Trophoblast cell (in vitro differentiated cells and primary cell): Measurements from ENCODE around the gene EIF5A.
A peak's percentile ranks its signal among the peaks of the same experiment; 100 is the strongest.

Source experiments
- DNase-seq, 2 donors: peaks; one replicate each; pipeline ENCODE4 v3.0.0-alpha.2; 2016
- H2AFZ ChIP-seq: 2 replicates; pipeline ENCODE4 v1.6.1; 2013; ENCODE audit warnings: low read length, moderate library complexity, mild to moderate bottlenecking; ENCODE audit not compliant: insufficient read depth, poor library complexity
- H2AK5ac ChIP-seq: 2 replicates; pipeline ENCODE4 v1.6.1; 2013; ENCODE audit warnings: mild to moderate bottlenecking, low read length
- H2BK120ac ChIP-seq: 2 replicates; pipeline ENCODE4 v1.6.1; 2013; ENCODE audit warnings: low read length, mild to moderate bottlenecking, moderate library complexity; ENCODE audit not compliant: insufficient read depth, poor library complexity
- H2BK12ac ChIP-seq: 2 replicates; pipeline ENCODE4 v1.6.1; 2013; ENCODE audit warnings: mild to moderate bottlenecking, low read length, moderate library complexity
- H2BK5ac ChIP-seq: 2 replicates; pipeline ENCODE4 v1.6.1; 2013; ENCODE audit warnings: low read length, low read depth, moderate library complexity, mild to moderate bottlenecking; ENCODE audit not compliant: poor library complexity
- H3K14ac ChIP-seq: 2 replicates; pipeline ENCODE4 v1.6.1; 2013; ENCODE audit warnings: mild to moderate bottlenecking, low read length
- H3K18ac ChIP-seq: 2 replicates; pipeline ENCODE4 v1.6.1; 2013; ENCODE audit warnings: mild to moderate bottlenecking, low read length
- H3K23ac ChIP-seq: 2 replicates; pipeline ENCODE4 v1.6.1; 2013; ENCODE audit warnings: low read length
- H3K27ac ChIP-seq: 2 replicates; pipeline ENCODE4 v1.5.1; 2013; ENCODE audit warnings: low read depth, mild to moderate bottlenecking, inconsistent platforms, low read length, moderate library complexity
- H3K27me3 ChIP-seq: 2 replicates; pipeline ENCODE4 v1.6.1; 2013; ENCODE audit warnings: inconsistent platforms, mild to moderate bottlenecking, low read length, moderate library complexity; ENCODE audit not compliant: insufficient read depth
- H3K36me3 ChIP-seq, 2 experiments: 1 replicate in 1 of 2; 2 replicates in 1 of 2; pipeline ENCODE4 v1.6.1; 2013; ENCODE audit warnings: low read length in 2 of 2, mild to moderate bottlenecking in 2 of 2, moderate library complexity in 1 of 2; ENCODE audit not compliant: insufficient read depth in 2 of 2, control insufficient read depth in 1 of 2
- H3K4ac ChIP-seq: 2 replicates; pipeline ENCODE4 v1.6.1; 2013; ENCODE audit warnings: low read depth, mild to moderate bottlenecking, low read length, moderate library complexity
- H3K4me1 ChIP-seq, 2 experiments: 1 replicate in 1 of 2; 2 replicates in 1 of 2; pipeline ENCODE4 v1.6.1; 2013; ENCODE audit warnings: low read length in 2 of 2, mild to moderate bottlenecking in 2 of 2, moderate library complexity in 1 of 2; ENCODE audit not compliant: insufficient read depth in 2 of 2, control insufficient read depth in 1 of 2
- H3K4me2 ChIP-seq: 2 replicates; pipeline ENCODE4 v1.6.1; 2013; ENCODE audit warnings: inconsistent platforms, mild to moderate bottlenecking, low read length, moderate library complexity
- H3K4me3 ChIP-seq: 2 replicates; pipeline ENCODE4 v1.5.1; 2013; ENCODE audit warnings: mild to moderate bottlenecking, low read depth, low read length, inconsistent platforms
- H3K79me1 ChIP-seq: one replicate; pipeline ENCODE4 v1.6.1; 2013; ENCODE audit warnings: low read length
- H3K79me2 ChIP-seq: 2 replicates; pipeline ENCODE4 v1.6.1; 2013; ENCODE audit warnings: low read length, mild to moderate bottlenecking; ENCODE audit not compliant: control insufficient read depth, insufficient read depth, poor library complexity
- H3K9ac ChIP-seq: 2 replicates; pipeline ENCODE4 v1.6.1; 2013; ENCODE audit warnings: mild to moderate bottlenecking, low read length
- H3K9me3 ChIP-seq: 2 replicates; pipeline ENCODE4 v1.6.1; 2013; ENCODE audit warnings: low read depth, mild to moderate bottlenecking, control low read depth, inconsistent platforms, low read length; ENCODE audit not compliant: insufficient read depth
- H4K12ac ChIP-seq: 2 replicates; pipeline ENCODE4 v1.6.1; 2013; ENCODE audit warnings: low read depth, mild to moderate bottlenecking, low read length, moderate library complexity
- H4K8ac ChIP-seq: 2 replicates; pipeline ENCODE4 v1.6.1; 2013; ENCODE audit warnings: low read depth, mild to moderate bottlenecking, low read length, moderate library complexity
- H4K91ac ChIP-seq: one replicate; pipeline ENCODE4 v1.6.1; 2013; ENCODE audit warnings: low read depth, mild to moderate bottlenecking, low read length, moderate library complexity
- WGBS: extraction: QIAGEN DNeasy Blood & Tissue Kit; methylation state at CpG from one replicate; pipeline ENCODE4 v1.1.7; 2013; ENCODE audit warnings: missing lambda C conversion rate; ENCODE audit not compliant: insufficient read length, insufficient coverage; ENCODE audit errors: extremely low coverage; 5-methylcytosine and 5-hydroxymethylcytosine counted together

Gene EIF5A

DNA sequence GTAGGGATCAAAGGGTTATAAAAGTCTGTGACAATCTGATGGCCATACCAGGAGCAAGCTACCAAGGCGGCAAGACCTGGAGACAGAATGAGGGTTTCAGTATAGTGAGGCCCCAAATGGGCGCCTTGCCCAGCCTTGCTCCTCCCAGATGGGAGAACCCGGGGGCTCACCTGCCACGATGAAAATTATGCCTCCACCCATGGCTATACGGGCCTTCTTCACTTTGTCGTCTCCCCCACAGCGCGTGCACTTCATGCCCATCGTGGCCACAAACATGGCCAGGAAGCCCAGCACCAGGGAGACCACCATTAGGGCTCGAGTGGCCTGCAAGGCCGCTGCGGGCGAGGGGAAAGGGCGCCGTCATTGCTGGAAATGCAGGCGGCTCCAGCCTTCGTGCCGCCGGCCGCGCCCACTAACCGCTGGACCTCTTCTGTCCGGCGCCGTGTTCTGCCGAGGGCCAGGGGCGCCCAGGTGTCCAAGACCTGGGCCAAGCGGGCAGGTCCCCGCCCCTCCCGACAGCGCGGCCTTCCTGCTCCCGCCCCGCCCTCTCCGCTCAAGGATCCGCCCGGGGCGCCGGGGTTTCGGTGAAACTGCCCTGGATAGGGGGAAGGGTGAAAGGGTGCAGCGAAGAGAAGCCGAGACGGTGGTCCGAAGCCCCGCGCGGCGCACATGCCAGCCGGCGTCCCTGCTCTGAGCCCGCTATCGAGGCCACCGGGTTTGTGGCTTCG lies 46.6 kb upstream of the EIF5A start:
- Histone ChIP-seq H3K36me3 (peaks cover 23 to 31% of the 10 kb centered on the region in 2 experiments), H3K79me1 (peaks cover 28% of the 10 kb centered on the region), H3K27me3 (no peaks in the 10 kb centered on the region), H3K4me3 (peak overlapping the region; percentile 87), H4K8ac (peak overlapping the region; percentile 61), H3K9ac (peak overlapping the region; percentile 79), H2AK5ac (peak overlapping the region; percentile 3), H4K12ac (peak overlapping the region; percentile 72), H3K4me1 (peaks cover 10 to 17% of the 10 kb centered on the region in 2 experiments), H2BK12ac (peak overlapping the region; percentile 37), H3K79me2 (peaks cover 25% of the 10 kb centered on the region), H3K4ac (peak overlapping the region; percentile 92), H3K23ac (no peak overlapping the region), H3K4me2 (peak overlapping the region; percentile 68), H3K18ac (peak overlapping the region; percentile 68), H3K14ac (peak overlapping the region; percentile 74), H3K27ac (peak overlapping the region; percentile 81), H3K9me3 (peaks cover 2% of the 10 kb centered on the region), H2BK120ac (peak overlapping the region; percentile 81), H2AFZ (peak overlapping the region; percentile 66), H2BK5ac (peak overlapping the region; percentile 80), H4K91ac (peak overlapping the region; percentile 80)
- WGBS = no CpG with 5 or more reads among the region's 54 CpGs
- DNase-seq = peak; percentile 86

GRCh38 chr17:7261379-7262191 lies 45.8 kb upstream of the EIF5A start:
- Histone ChIP-seq H4K91ac (peak overlapping the region; percentile 80), H3K4ac (peak overlapping the region; percentile 88), H3K4me1 (peaks cover 10 to 17% of the 10 kb centered on the region in 2 experiments), H2BK5ac (peak overlapping the region; percentile 80), H3K27me3 (no peaks in the 10 kb centered on the region), H4K12ac (peak overlapping the region; percentile 72), H3K79me1 (peaks cover 28% of the 10 kb centered on the region), H2AFZ (peak overlapping the region; percentile 66), H3K18ac (peak overlapping the region; percentile 68), H3K9me3 (peaks cover 2% of the 10 kb centered on the region), H3K4me2 (peak overlapping the region; percentile 68), H3K36me3 (peaks cover 18 to 25% of the 10 kb centered on the region in 2 experiments), H3K27ac (peak overlapping the region; percentile 81), H3K4me3 (peak overlapping the region; percentile 87), H3K14ac (peak overlapping the region; percentile 74), H3K23ac (peak overlapping the region; percentile 14), H4K8ac (peak overlapping the region; percentile 61), H2BK12ac (peak overlapping the region; percentile 47), H3K79me2 (peaks cover 25% of the 10 kb centered on the region), H3K9ac (peak overlapping the region; percentile 79), H2AK5ac (peak overlapping the region; percentile 57), H2BK120ac (peak overlapping the region; percentile 81)
- peak; percentile 65 to 70 for DNase-seq
- no CpG with 5 or more reads among the region's 71 CpGs for WGBS

DNA sequence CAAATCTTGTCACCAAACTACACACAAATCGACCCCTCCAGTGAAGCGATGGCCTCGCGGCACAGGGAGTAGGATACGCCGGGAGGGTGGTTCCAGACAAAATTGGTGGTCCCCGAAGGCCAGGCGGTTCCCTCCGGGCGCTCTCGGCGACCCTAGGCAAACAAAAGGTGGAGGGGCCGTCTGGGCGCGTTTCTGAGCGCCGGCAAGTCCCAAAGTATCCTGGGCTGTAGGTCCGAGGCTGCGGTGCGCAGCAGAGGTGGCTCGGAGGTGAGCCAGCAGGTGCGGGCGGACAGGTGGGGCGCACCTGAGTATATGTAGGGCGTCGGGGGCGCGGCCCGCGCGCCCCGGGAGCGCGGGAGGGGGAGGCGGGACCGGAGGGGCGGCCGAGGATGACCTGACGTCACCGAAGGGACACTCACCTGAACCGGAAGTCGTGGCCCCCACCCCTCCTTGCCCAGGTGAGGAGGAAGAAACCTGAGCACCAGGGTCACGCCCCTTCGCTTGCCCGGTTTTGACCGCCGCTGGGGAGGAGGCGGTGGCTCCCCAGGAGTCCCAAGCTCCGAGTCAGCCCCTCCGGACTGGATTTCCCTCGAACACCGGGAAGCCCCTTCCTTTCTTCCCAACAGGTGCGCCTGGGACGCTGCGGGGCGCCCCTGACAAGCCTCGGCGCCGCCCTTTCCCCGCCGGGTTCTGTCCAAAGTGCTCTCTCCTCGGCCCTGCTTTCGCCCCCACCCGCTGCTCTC lies 45.1 kb upstream of the EIF5A start, which contains the start of gene CLDN7:
Gene CLDN7 (minus strand): TSS at position 287 of the 743 bp plus-strand sequence. CDS start 435 bp downstream, outside the sequence.
- Histone ChIP-seq H3K27me3 (no peaks in the 10 kb centered on the region), H2BK120ac (peak within 1 kb of the TSS; percentile 81), H4K12ac (peak within 1 kb of the TSS; percentile 72), H2BK5ac (peak within 1 kb of the TSS; percentile 87), H2AFZ (peak within 1 kb of the TSS; percentile 69), H4K91ac (peak within 1 kb of the TSS; percentile 92), H2BK12ac (peak within 1 kb of the TSS; percentile 47), H4K8ac (peak within 1 kb of the TSS; percentile 61), H3K4ac (peak within 1 kb of the TSS; percentile 88), H3K4me1 (peaks cover 10 to 17% of the 10 kb centered on the region in 2 experiments), H3K79me2 (peaks cover 25% of the 10 kb centered on the region), H3K79me1 (peaks cover 28% of the 10 kb centered on the region), H2AK5ac (peak within 1 kb of the TSS; percentile 81), H3K23ac (peak within 1 kb of the TSS; percentile 37), H3K9ac (peak within 1 kb of the TSS; percentile 79), H3K14ac (peak within 1 kb of the TSS; percentile 84), H3K27ac (peak within 1 kb of the TSS; percentile 84), H3K36me3 (peaks cover 14 to 20% of the 10 kb centered on the region in 2 experiments), H3K4me2 (peak within 1 kb of the TSS; percentile 68), H3K4me3 (peak within 1 kb of the TSS; percentile 87), H3K9me3 (peaks cover 2% of the 10 kb centered on the region), H3K18ac (peak within 1 kb of the TSS; percentile 78)
- WGBS = no CpG with 5 or more reads among the region's 64 CpGs
- DNase-seq = peak; percentile 82 to 85
